BLaER1 (cell line): ENCODE data around the gene TCEA3.

Source experiments
- H3K27ac ChIP-seq: shearing (Covaris generic); formaldehyde crosslinking; 2 replicates; pipeline ENCODE4 v1.8.1; 2022
- H3K27me3 ChIP-seq: shearing (Covaris generic); formaldehyde crosslinking; 2 replicates; pipeline ENCODE4 v1.8.1; 2022
- H3K36me3 ChIP-seq: shearing (Covaris generic); formaldehyde crosslinking; 2 replicates; pipeline ENCODE4 v1.8.1; 2022
- H3K4me1 ChIP-seq: shearing (Covaris generic); formaldehyde crosslinking; 2 replicates; pipeline ENCODE4 v1.8.1; 2022
- H3K4me2 ChIP-seq: shearing (Covaris generic); formaldehyde crosslinking; 2 replicates; pipeline ENCODE4 v1.8.1; 2022
- H3K4me3 ChIP-seq: shearing (Covaris generic); formaldehyde crosslinking; 2 replicates; pipeline ENCODE4 v1.8.1; 2022
- H3K9ac ChIP-seq: shearing (Covaris generic); formaldehyde crosslinking; 2 replicates; pipeline ENCODE4 v1.8.1; 2022
- H3K9me3 ChIP-seq: shearing (Covaris generic); formaldehyde crosslinking; 2 replicates; pipeline ENCODE4 v1.8.1; 2022
- H4K20me1 ChIP-seq: shearing (Covaris generic); formaldehyde crosslinking; 2 replicates; pipeline ENCODE4 v1.8.1; 2022
- Cebpa-rat ChIP-seq: shearing (Covaris generic); IDR thresholded peaks from 2 replicates; pipeline ENCODE4 v1.8.1; 2022

The TCEA3 gene

GRCh38 chr1:23403735-23404486 lies 20.6 kb downstream of the TCEA3 start:
- Histone ChIP-seq H3K4me3 (no peak overlapping the region), H3K4me2 (peak overlapping the region; percentile 53), H3K4me1 (peaks cover 32% of the 10 kb centered on the region), H4K20me1 (no peaks in the 10 kb centered on the region), H3K36me3 (no peaks in the 10 kb centered on the region), H3K9ac (no peak overlapping the region), H3K27ac (no peak overlapping the region), H3K9me3 (no peaks in the 10 kb centered on the region), H3K27me3 (no peaks in the 10 kb centered on the region)
- TF ChIP-seq Cebpa-rat: no peak

GRCh38 chr1:23403355-23403734 lies 21.2 kb downstream of the TCEA3 start:
- peak overlapping the region; percentile 53 for H3K4me2 ChIP-seq

GRCh38 chr1:23403038-23403336 lies 21.6 kb downstream of the TCEA3 start:
- no peak for TF ChIP-seq Cebpa-rat
- H3K27me3 ChIP-seq: no peaks in the 10 kb centered on the region
- H3K27ac ChIP-seq: no peak overlapping the region
- no peak overlapping the region for H3K4me3 ChIP-seq
- H3K4me2 ChIP-seq: no peak overlapping the region
- H4K20me1 ChIP-seq: no peaks in the 10 kb centered on the region
- no peaks in the 10 kb centered on the region for H3K36me3 ChIP-seq
- H3K9me3 ChIP-seq: no peaks in the 10 kb centered on the region
- peaks cover 39% of the 10 kb centered on the region for H3K4me1 ChIP-seq
- no peak overlapping the region for H3K9ac ChIP-seq

More at GRCh38 chr1:23403355-23403734, 21.2 kb downstream of the TCEA3 start:
- no peak overlapping the region for H3K27ac ChIP-seq
- no peak overlapping the region for H3K4me3 ChIP-seq
- no peak overlapping the region for H3K9ac ChIP-seq
- peaks cover 37% of the 10 kb centered on the region for H3K4me1 ChIP-seq
- H3K36me3 ChIP-seq: no peaks in the 10 kb centered on the region
- no peaks in the 10 kb centered on the region for H3K27me3 ChIP-seq
- TF ChIP-seq Cebpa-rat: no peak
- no peaks in the 10 kb centered on the region for H4K20me1 ChIP-seq
- no peaks in the 10 kb centered on the region for H3K9me3 ChIP-seq

GRCh38 chr1:23402286-23403037 lies 22.1 kb downstream of the TCEA3 start:
- Histone ChIP-seq H3K4me2 (no peak overlapping the region), H3K4me3 (no peak overlapping the region), H3K36me3 (no peaks in the 10 kb centered on the region), H3K4me1 (peaks cover 39% of the 10 kb centered on the region), H3K9ac (no peak overlapping the region), H3K27ac (no peak overlapping the region), H3K27me3 (no peaks in the 10 kb centered on the region), H4K20me1 (no peaks in the 10 kb centered on the region), H3K9me3 (no peaks in the 10 kb centered on the region)
- no peak for TF ChIP-seq Cebpa-rat

- Histone ChIP-seq H3K9me3 (no peaks in the 10 kb centered on the region), H3K27ac (no peak overlapping the region), H3K4me1 (peaks cover 39% of the 10 kb centered on the region), H3K9ac (no peak overlapping the region), H3K36me3 (no peaks in the 10 kb centered on the region), H4K20me1 (no peaks in the 10 kb centered on the region), H3K4me2 (no peak overlapping the region), H3K4me3 (no peak overlapping the region), H3K27me3 (no peaks in the 10 kb centered on the region)
- no peak for TF ChIP-seq Cebpa-rat
These were observed 23.2 kb downstream of the TCEA3 start for GRCh38 chr1:23401313-23401712.

- peaks cover 39% of the 10 kb centered on the region for H3K4me1 ChIP-seq
- H3K4me2 ChIP-seq: no peak overlapping the region
- H3K9ac ChIP-seq: no peak overlapping the region
- no peak for TF ChIP-seq Cebpa-rat
- H4K20me1 ChIP-seq: no peaks in the 10 kb centered on the region
- H3K9me3 ChIP-seq: no peaks in the 10 kb centered on the region
- H3K36me3 ChIP-seq: no peaks in the 10 kb centered on the region
- no peaks in the 10 kb centered on the region for H3K27me3 ChIP-seq
- no peak overlapping the region for H3K4me3 ChIP-seq
- H3K27ac ChIP-seq: no peak overlapping the region
These were observed 24.0 kb downstream of the TCEA3 start for GRCh38 chr1:23400324-23401114.

GRCh38 chr1:23399229-23399628 lies 25.3 kb downstream of the TCEA3 start:
- H3K9ac ChIP-seq: no peak overlapping the region
- no peak for TF ChIP-seq Cebpa-rat
- no peaks in the 10 kb centered on the region for H4K20me1 ChIP-seq
- no peak overlapping the region for H3K27ac ChIP-seq
- H3K4me1 ChIP-seq: peaks cover 48% of the 10 kb centered on the region
- H3K4me3 ChIP-seq: no peak overlapping the region
- no peaks in the 10 kb centered on the region for H3K27me3 ChIP-seq
- H3K36me3 ChIP-seq: no peaks in the 10 kb centered on the region
- no peak overlapping the region for H3K4me2 ChIP-seq
- H3K9me3 ChIP-seq: no peaks in the 10 kb centered on the region

GRCh38 chr1:23397908-23398307 lies 26.6 kb downstream of the TCEA3 start:
- no peak overlapping the region for H3K4me3 ChIP-seq
- no peak overlapping the region for H3K4me2 ChIP-seq
- H3K9ac ChIP-seq: no peak overlapping the region
- no peaks in the 10 kb centered on the region for H4K20me1 ChIP-seq
- peaks cover 45% of the 10 kb centered on the region for H3K4me1 ChIP-seq
- no peak for TF ChIP-seq Cebpa-rat
- no peaks in the 10 kb centered on the region for H3K27me3 ChIP-seq
- H3K27ac ChIP-seq: no peak overlapping the region
- no peaks in the 10 kb centered on the region for H3K9me3 ChIP-seq
- no peaks in the 10 kb centered on the region for H3K36me3 ChIP-seq

- Histone ChIP-seq H4K20me1 (no peaks in the 10 kb centered on the region), H3K4me1 (peaks cover 32% of the 10 kb centered on the region), H3K9me3 (no peaks in the 10 kb centered on the region), H3K4me3 (no peak overlapping the region), H3K27ac (no peak overlapping the region), H3K36me3 (no peaks in the 10 kb centered on the region), H3K9ac (no peak overlapping the region), H3K4me2 (no peak overlapping the region), H3K27me3 (no peaks in the 10 kb centered on the region)
- TF ChIP-seq Cebpa-rat: no peak
These were observed 28.2 kb downstream of the TCEA3 start for GRCh38 chr1:23396380-23396779.

- H3K27ac ChIP-seq: no peak overlapping the region
- no peaks in the 10 kb centered on the region for H4K20me1 ChIP-seq
- no peak for TF ChIP-seq Cebpa-rat
- no peak overlapping the region for H3K9ac ChIP-seq
- no peak overlapping the region for H3K4me3 ChIP-seq
- H3K36me3 ChIP-seq: no peaks in the 10 kb centered on the region
- peaks cover 27% of the 10 kb centered on the region for H3K4me1 ChIP-seq
- H3K9me3 ChIP-seq: no peaks in the 10 kb centered on the region
- H3K27me3 ChIP-seq: no peaks in the 10 kb centered on the region
- no peak overlapping the region for H3K4me2 ChIP-seq
These were observed 28.7 kb downstream of the TCEA3 start for GRCh38 chr1:23395849-23396248.
